Liver (tissue), 9 donors: Measurements from ENCODE around the gene MRC2. TPM values are rescaled to one million over a fixed set of nuclear protein-coding genes. Genes with fewer than 3 reads are reported as not detected.

ENCODE experiments used
- DNase-seq: peaks from one replicate; pipeline ENCODE4 v3.0.0-alpha.2; 2017; ENCODE audit warnings: low spot score
- H3K27ac ChIP-seq, 2 donors: one replicate each; pipeline ENCODE4 v1.7.0; 2013; ENCODE audit warnings: inconsistent platforms in 2 of 2, low read length in 2 of 2, control low read depth in 1 of 2, low read depth in 1 of 2, mild to moderate bottlenecking in 1 of 2
- H3K27me3 ChIP-seq, 4 donors: one replicate each; pipeline versions ENCODE4 v1.6.1 to v1.7.0; 2013; ENCODE audit warnings: low read length in 3 of 4, inconsistent platforms in 1 of 4, mild to moderate bottlenecking in 1 of 4, moderate library complexity in 1 of 4; ENCODE audit not compliant: control insufficient read depth in 4 of 4, insufficient read depth in 4 of 4
- H3K36me3 ChIP-seq, 4 donors: one replicate each; pipeline versions ENCODE4 v1.6.1 to v1.7.0; 2013; ENCODE audit warnings: low read length in 3 of 4, mild to moderate bottlenecking in 3 of 4, low read depth in 1 of 4, moderate library complexity in 1 of 4; ENCODE audit not compliant: control insufficient read depth in 4 of 4, insufficient read depth in 3 of 4
- H3K4me1 ChIP-seq, 4 donors: one replicate each; pipeline versions ENCODE4 v1.6.1 to v1.7.0; 2013; ENCODE audit warnings: low read length in 3 of 4, mild to moderate bottlenecking in 3 of 4, moderate library complexity in 1 of 4; ENCODE audit not compliant: control insufficient read depth in 4 of 4, insufficient read depth in 4 of 4
- H3K4me3 ChIP-seq, 3 donors: one replicate each; pipeline versions ENCODE4 v1.6.1 to v1.7.0; 2013; ENCODE audit warnings: low read length in 3 of 3, control low read depth in 1 of 3, low read depth in 1 of 3, mild to moderate bottlenecking in 1 of 3
- H3K9ac ChIP-seq, 2 donors: one replicate each; pipeline ENCODE4 v1.7.0; 2013; ENCODE audit warnings: low read length in 2 of 2, mild to moderate bottlenecking in 2 of 2, moderate library complexity in 2 of 2, control low read depth in 1 of 2, low read depth in 1 of 2
- H3K9me3 ChIP-seq, 4 donors: one replicate each; pipeline versions ENCODE4 v1.6.1 to v1.7.0; 2013; ENCODE audit warnings: low read length in 3 of 4; ENCODE audit not compliant: control insufficient read depth in 4 of 4
- EGR1 ChIP-seq, 2 donors: IDR thresholded peaks; 2 replicates each; pipeline ENCODE4 v1.6.1; 2016 to 2018; ENCODE audit warnings: antibody characterized with exemption in 2 of 2, low read depth in 2 of 2
- FOXA1 ChIP-seq: IDR thresholded peaks from 2 replicates; pipeline ENCODE4 v1.6.1; 2016; ENCODE audit warnings: antibody characterized with exemption
- FOXA2 ChIP-seq: IDR thresholded peaks from 2 replicates; pipeline ENCODE4 v1.6.1; 2016; ENCODE audit warnings: antibody characterized with exemption
- HNF4G ChIP-seq: IDR thresholded peaks from 2 replicates; pipeline ENCODE4 v1.6.1; 2016; ENCODE audit warnings: antibody characterized with exemption
- RAD21 ChIP-seq, 2 donors: IDR thresholded peaks; 2 replicates each; pipeline ENCODE4 v1.6.1; 2016; ENCODE audit warnings: antibody characterized with exemption in 2 of 2, mild to moderate bottlenecking in 2 of 2
- REST ChIP-seq: IDR thresholded peaks from 2 replicates; pipeline ENCODE4 v1.6.1; 2016; ENCODE audit warnings: antibody characterized with exemption, mild to moderate bottlenecking
- RXRA ChIP-seq, 2 donors: IDR thresholded peaks; 2 replicates each; pipeline ENCODE4 v1.6.1; 2017 to 2018; ENCODE audit warnings: antibody characterized with exemption in 2 of 2, mild to moderate bottlenecking in 1 of 2
- SP1 ChIP-seq: IDR thresholded peaks from 2 replicates; pipeline ENCODE4 v1.6.1; 2018; ENCODE audit warnings: antibody characterized with exemption, mild to moderate bottlenecking
- TAF1 ChIP-seq: conservative IDR thresholded peaks from 2 replicates; pipeline ENCODE4 v1.6.1; 2016; ENCODE audit warnings: antibody characterized with exemption, mild to moderate bottlenecking
- YY1 ChIP-seq: IDR thresholded peaks from 2 replicates; pipeline ENCODE4 v1.6.1; 2016; ENCODE audit warnings: antibody characterized with exemption, mild to moderate bottlenecking
- ZBTB33 ChIP-seq: IDR thresholded peaks from 2 replicates; pipeline ENCODE4 v1.6.1; 2016; ENCODE audit warnings: antibody characterized with exemption
- WGBS: extraction: QIAGEN DNeasy Blood & Tissue Kit; methylation state at CpG from one replicate; pipeline ENCODE4 v1.1.7; 2013; 5-methylcytosine and 5-hydroxymethylcytosine counted together
- polyA plus RNA-seq, 2 donors: library from polyadenylated mRNA; stranded (reverse) in 1 of 2; unstranded in 1 of 2; fragments of 200-250 nt in 1 of 2; fragments of >200 nt in 1 of 2; fragmentation: Nextera tagmentation in 1 of 2; extraction: Ambion mirVana in 1 of 2; gene quantifications; one replicate each; pipeline versions ENCODE4 v1.2.1 to v1.2.3, GENCODE V29; 2013 to 2015
- total RNA-seq, 2 donors: library from RNA; depleted of rRNA; stranded (reverse); fragments of >200 nt; gene quantifications; one replicate each; pipeline ENCODE4 v1.2.3, GENCODE V29; 2014
- TF ChIP-seq, protein P1 (sequence below): fragments of 150-350 bp; IDR thresholded peaks from 2 replicates; pipeline ENCODE4 v1.5.1; 2017; ENCODE audit warnings: improper control_type of control experiment, low read depth, low read length; ENCODE audit not compliant: missing input control
- TF ChIP-seq, protein P2 (sequence below): IDR thresholded peaks from 2 replicates; pipeline ENCODE4 v1.6.1; 2016; ENCODE audit warnings: antibody characterized with exemption
- TF ChIP-seq, protein P3 (sequence below): IDR thresholded peaks from 2 replicates; pipeline ENCODE4 v1.6.1; 2016; ENCODE audit warnings: antibody characterized with exemption
- donor health status: healthy.
- donor health status: healthy.
- donor health status: healthy.
- donor health status: healthy.
- donor health status: healthy.

The MRC2 gene
- total and polyA plus RNA-seq, 4 donors: 0.49 to 81.1 (median 2.8) TPM

- no peak overlapping the region for H3K9ac ChIP-seq
- H3K27me3 ChIP-seq: no peaks in the 10 kb centered on the region
- TF ChIP-seq FOXA2 (no peak), REST (no peak), FOXA1 (no peak), SP1 (no peak), EGR1 (IDR thresholded peaks at IDR 0.05; ENCODE audit: low read depth in 2 of 2) (no peak), TAF1 (no peak), ZBTB33 (no peak)
- TF ChIP-seq, protein P1, sequence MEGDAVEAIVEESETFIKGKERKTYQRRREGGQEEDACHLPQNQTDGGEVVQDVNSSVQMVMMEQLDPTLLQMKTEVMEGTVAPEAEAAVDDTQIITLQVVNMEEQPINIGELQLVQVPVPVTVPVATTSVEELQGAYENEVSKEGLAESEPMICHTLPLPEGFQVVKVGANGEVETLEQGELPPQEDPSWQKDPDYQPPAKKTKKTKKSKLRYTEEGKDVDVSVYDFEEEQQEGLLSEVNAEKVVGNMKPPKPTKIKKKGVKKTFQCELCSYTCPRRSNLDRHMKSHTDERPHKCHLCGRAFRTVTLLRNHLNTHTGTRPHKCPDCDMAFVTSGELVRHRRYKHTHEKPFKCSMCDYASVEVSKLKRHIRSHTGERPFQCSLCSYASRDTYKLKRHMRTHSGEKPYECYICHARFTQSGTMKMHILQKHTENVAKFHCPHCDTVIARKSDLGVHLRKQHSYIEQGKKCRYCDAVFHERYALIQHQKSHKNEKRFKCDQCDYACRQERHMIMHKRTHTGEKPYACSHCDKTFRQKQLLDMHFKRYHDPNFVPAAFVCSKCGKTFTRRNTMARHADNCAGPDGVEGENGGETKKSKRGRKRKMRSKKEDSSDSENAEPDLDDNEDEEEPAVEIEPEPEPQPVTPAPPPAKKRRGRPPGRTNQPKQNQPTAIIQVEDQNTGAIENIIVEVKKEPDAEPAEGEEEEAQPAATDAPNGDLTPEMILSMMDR: no peak
- TF ChIP-seq, protein P2, sequence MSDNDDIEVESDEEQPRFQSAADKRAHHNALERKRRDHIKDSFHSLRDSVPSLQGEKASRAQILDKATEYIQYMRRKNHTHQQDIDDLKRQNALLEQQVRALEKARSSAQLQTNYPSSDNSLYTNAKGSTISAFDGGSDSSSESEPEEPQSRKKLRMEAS: no peak
- H3K4me1 ChIP-seq: no peaks in the 10 kb centered on the region
- H3K9me3 ChIP-seq: no peaks in the 10 kb centered on the region
- no peak overlapping the region for H3K4me3 ChIP-seq
- H3K27ac ChIP-seq: no peak overlapping the region
- DNase-seq: no peak
- no peaks in the 10 kb centered on the region for H3K36me3 ChIP-seq
- 66% methylated on average over 6 of the region's 6 CpGs for WGBS
Observed at GRCh38 chr17:62641951-62642350, 14.5 kb downstream of the MRC2 start.

DNA sequence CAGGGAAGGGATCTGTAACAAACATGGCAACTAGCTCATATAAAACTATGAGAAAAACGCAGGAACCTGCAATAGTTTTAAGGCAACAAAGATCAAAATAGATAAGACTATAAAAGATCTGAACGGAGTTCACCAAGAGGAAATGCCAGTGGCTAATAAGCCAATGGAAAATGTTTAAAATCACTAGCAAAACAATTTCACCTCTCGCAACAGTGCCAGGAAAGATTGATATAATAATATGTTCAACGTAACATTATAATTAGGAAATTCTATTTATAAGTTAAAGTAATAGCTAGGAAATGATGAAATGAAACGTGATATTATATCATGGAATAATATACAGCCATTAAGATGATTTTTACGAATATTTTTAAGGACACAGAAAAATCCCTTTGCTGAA lies 16.0 kb downstream of the MRC2 start:
- no peak overlapping the region for H3K27ac ChIP-seq
- TF ChIP-seq RAD21 (IDR thresholded peaks at IDR 0.05) (no peak), YY1 (no peak), EGR1 (IDR thresholded peaks at IDR 0.05; ENCODE audit: low read depth in 2 of 2) (no peak), TAF1 (no peak), REST (no peak), RXRA (IDR thresholded peaks at IDR 0.05) (no peak), FOXA1 (no peak), SP1 (no peak), HNF4G (no peak), ZBTB33 (no peak)
- TF ChIP-seq, protein P3, sequence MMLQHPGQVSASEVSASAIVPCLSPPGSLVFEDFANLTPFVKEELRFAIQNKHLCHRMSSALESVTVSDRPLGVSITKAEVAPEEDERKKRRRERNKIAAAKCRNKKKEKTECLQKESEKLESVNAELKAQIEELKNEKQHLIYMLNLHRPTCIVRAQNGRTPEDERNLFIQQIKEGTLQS: no peak
- H3K4me3 ChIP-seq: no peak overlapping the region
- no peaks in the 10 kb centered on the region for H3K4me1 ChIP-seq
- no peak overlapping the region for H3K9ac ChIP-seq
- WGBS: 81% methylated on average over 6 of the region's 6 CpGs
- DNase-seq: no peak
- H3K36me3 ChIP-seq: no peaks in the 10 kb centered on the region
- H3K27me3 ChIP-seq: no peaks in the 10 kb centered on the region
- H3K9me3 ChIP-seq: no peaks in the 10 kb centered on the region
